Glutamatergic neuron (in vitro differentiated cells): ENCODE measurements around the gene NRG4. TPM values are rescaled to one million over a fixed set of nuclear protein-coding genes. Genes with fewer than 3 reads are reported as not detected.
"Not testable (repeated sequence)": the region's sequence is repeated elsewhere in the genome, so short reads cannot be mapped to it uniquely, and the experiment has no call there.

Source experiments
- DNase-seq: peaks from one replicate; pipeline ENCODE4 v3.0.0; 2022
- H3K27ac Mint-ChIP-seq: one replicate; pipeline ENCODE4 v1.8.0; 2020; ENCODE audit warnings: mild to moderate bottlenecking, mixed read lengths, inconsistent platforms; ENCODE audit not compliant: unreplicated experiment
- H3K27me3 Mint-ChIP-seq: one replicate; pipeline ENCODE4 v1.8.0; 2020; ENCODE audit warnings: mild to moderate bottlenecking, moderate library complexity, mixed read lengths, inconsistent platforms; ENCODE audit not compliant: unreplicated experiment
- H3K36me3 Mint-ChIP-seq: one replicate; pipeline ENCODE4 v1.8.0; 2020; ENCODE audit warnings: mild to moderate bottlenecking, mixed read lengths, inconsistent platforms; ENCODE audit not compliant: unreplicated experiment
- H3K4me1 Mint-ChIP-seq: one replicate; pipeline ENCODE4 v1.8.0; 2020; ENCODE audit warnings: mild to moderate bottlenecking, low read depth, mixed read lengths, inconsistent platforms; ENCODE audit not compliant: unreplicated experiment
- H3K4me3 Mint-ChIP-seq: one replicate; pipeline ENCODE4 v1.8.0; 2020; ENCODE audit warnings: mild to moderate bottlenecking, mixed read lengths, inconsistent platforms; ENCODE audit not compliant: unreplicated experiment
- H3K9me3 Mint-ChIP-seq: one replicate; pipeline ENCODE4 v1.8.0; 2020; ENCODE audit warnings: mild to moderate bottlenecking, moderate library complexity, mixed read lengths, inconsistent platforms; ENCODE audit not compliant: unreplicated experiment
- total RNA-seq: library from RNA; stranded (reverse); fragmentation: NEBNext Ultra II Directional; extraction: Animal tissue kit (Norgen Biotek cat#: 25700); gene quantifications from one replicate; pipeline ENCODE4 v1.2.1, GENCODE V29; 2021; ENCODE audit not compliant: unreplicated experiment
- TF ChIP-seq, protein P1 (sequence below): fragments of 200-600 bp; sonication (generic); IDR thresholded peaks from one replicate; pipeline ENCODE4 v1.5.0; 2021; ENCODE audit not compliant: partially characterized antibody, unreplicated experiment

Gene NRG4
- total RNA-seq, 1 donor from 2014 or later, result not detected

DNA sequence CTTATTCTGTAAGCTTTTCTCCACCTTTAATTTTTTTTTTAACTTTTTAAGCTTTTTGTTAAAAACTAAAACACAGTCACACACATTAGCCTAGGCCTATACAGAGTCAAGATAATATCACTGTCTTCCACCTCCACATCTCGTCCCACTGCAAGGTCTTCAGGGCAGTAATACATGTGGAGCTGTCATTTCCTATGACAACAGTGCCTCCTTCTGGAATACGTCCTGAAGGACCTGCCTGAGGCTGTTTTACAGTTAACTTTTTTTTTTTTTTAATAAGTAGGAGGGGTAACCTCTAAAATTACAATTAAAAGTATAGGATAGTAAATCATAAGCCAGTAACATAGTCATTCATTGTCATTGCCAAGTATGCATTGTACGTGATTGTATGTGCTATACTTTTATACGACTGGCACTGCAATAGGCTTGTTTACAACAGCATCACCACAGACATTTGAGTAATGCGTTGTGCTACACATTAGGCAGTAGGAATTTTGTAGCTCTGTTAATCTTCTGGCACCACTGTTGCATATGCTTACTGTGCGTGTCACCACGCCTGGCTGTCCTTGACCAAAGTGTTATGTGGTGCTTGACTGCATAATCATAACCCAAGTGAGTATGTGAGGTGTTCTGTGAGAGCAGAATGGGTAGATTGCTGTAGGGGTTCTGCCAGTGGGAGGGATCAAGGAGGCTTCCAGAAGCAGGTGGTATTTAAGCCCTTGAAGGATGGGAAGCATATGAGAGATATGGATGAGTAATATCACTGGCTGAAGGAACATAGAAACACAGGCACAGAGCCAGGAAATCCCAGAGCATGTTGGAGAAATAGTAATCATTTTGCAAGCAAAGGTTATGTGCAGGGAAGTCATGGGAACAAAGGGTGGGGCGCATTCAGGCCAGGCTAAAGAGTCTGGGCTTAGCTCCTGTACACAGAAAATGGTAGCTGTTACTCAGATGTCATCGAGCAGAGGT, 90.2 kb downstream of the NRG4 start:
- Mint-ChIP-seq H3K4me3 (no peak overlapping the region), H3K9me3 (peaks cover 2% of the 10 kb centered on the region), H3K27ac (no peak overlapping the region), H3K27me3 (peaks cover 3% of the 10 kb centered on the region), H3K4me1 (peaks cover 4% of the 10 kb centered on the region), H3K36me3 (no peaks in the 10 kb centered on the region)
- TF ChIP-seq, protein P1, sequence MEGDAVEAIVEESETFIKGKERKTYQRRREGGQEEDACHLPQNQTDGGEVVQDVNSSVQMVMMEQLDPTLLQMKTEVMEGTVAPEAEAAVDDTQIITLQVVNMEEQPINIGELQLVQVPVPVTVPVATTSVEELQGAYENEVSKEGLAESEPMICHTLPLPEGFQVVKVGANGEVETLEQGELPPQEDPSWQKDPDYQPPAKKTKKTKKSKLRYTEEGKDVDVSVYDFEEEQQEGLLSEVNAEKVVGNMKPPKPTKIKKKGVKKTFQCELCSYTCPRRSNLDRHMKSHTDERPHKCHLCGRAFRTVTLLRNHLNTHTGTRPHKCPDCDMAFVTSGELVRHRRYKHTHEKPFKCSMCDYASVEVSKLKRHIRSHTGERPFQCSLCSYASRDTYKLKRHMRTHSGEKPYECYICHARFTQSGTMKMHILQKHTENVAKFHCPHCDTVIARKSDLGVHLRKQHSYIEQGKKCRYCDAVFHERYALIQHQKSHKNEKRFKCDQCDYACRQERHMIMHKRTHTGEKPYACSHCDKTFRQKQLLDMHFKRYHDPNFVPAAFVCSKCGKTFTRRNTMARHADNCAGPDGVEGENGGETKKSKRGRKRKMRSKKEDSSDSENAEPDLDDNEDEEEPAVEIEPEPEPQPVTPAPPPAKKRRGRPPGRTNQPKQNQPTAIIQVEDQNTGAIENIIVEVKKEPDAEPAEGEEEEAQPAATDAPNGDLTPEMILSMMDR, result no peak
- DNase-seq, result peak; percentile 26

DNA sequence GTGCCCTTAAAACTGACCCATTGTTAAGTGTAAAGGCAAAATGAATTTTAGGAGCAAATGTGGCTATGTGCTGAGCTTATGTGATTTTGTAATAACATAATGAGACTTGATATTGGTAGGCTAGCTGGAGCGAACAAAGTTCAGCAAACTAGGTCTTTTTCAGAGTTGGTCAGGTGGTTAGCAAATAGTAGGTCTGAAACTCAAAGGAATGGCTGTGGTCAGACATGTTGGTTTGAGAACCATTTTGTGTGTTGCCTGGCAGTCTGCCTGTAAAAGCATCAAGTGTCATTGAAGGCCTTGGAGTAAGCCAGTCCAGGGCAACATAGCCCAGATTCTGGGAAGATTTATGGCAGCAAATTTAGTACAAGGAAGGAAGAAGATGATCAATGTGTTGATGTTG, 92.1 kb downstream of the NRG4 start:
- no peak for DNase-seq
- Mint-ChIP-seq H3K9me3 (peaks cover 2% of the 10 kb centered on the region), H3K4me3 (no peak overlapping the region), H3K27me3 (peaks cover 3% of the 10 kb centered on the region), H3K36me3 (no peaks in the 10 kb centered on the region), H3K4me1 (no peaks in the 10 kb centered on the region), H3K27ac (no peak overlapping the region)
- TF ChIP-seq, protein P1, result no peak

DNA sequence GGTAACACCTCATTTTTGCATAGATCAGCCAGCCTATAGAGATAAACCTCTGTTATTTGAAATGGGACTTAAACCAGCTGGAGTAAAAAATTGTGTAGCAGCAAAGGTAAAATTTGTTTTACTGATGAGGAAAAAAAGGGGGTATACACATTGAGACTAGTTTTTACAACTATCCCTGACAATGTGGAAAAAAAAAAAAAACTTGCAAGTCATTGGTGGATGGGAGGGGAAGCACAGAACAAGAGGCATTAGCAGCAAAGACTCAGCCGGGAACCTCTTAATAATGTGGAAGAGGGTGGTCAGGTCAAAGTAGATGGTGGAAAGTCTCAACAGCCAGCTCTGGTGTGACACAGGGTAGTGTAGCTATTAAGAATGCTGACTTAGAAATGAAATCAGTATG, 94.1 kb downstream of the NRG4 start:
- TF ChIP-seq, protein P1, result no peak
- no peak overlapping the region for H3K27ac Mint-ChIP-seq
- H3K27me3 Mint-ChIP-seq, result no peaks in the 10 kb centered on the region
- peaks cover under 1% of the 10 kb centered on the region for H3K36me3 Mint-ChIP-seq
- DNase-seq, result no peak
- no peak overlapping the region for H3K4me3 Mint-ChIP-seq
- H3K9me3 Mint-ChIP-seq, result no peaks in the 10 kb centered on the region
- no peaks in the 10 kb centered on the region for H3K4me1 Mint-ChIP-seq

DNA sequence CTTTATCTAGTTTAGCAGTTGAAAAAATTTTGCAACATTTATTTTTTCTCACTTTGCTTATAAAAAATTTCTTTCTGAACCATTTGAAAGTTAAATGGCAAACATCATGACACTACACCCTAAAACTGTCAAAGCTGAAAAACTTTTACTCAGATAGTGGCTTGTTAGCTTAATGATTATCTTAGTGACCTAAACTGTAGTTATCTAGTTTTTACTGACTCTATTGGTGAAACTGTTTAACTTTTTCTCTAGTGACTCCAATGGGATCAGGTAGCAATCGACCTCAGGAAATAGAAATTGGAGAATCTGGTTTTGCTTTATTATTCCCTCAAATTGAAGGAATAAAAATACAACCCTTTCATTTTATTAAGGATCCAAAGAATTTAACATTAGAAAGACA, 95.2 kb downstream of the NRG4 start:
- no peak for DNase-seq
- Mint-ChIP-seq H3K9me3 (peaks cover 2% of the 10 kb centered on the region), H3K27me3 (no peaks in the 10 kb centered on the region), H3K27ac (no peak overlapping the region), H3K4me1 (no peaks in the 10 kb centered on the region), H3K4me3 (no peak overlapping the region), H3K36me3 (peaks cover 12% of the 10 kb centered on the region)
- TF ChIP-seq, protein P1, result no peak

DNA sequence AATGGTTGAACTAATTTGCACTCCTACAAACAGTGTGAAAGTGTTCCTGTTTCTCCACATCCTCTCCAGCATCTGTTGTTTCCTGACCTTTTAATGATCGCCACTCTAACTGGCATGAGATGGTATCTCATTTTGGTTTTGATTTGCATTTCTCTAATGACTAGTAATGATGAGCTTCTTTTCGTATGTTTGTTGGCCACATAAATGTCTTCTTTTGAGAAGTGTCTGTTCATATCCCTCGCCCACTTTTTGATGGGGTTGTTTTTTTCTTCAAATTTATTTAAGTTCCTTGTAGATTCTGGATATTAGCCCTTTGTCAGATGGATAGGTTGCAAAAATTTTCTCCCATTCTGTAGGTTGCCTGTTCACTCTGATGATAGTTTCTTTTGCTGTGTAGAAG, 101.9 kb downstream of the NRG4 start:
- DNase-seq, H3K27ac Mint-ChIP-seq, H3K9me3 Mint-ChIP-seq, H3K4me1 Mint-ChIP-seq, H3K27me3 Mint-ChIP-seq, H3K4me3 Mint-ChIP-seq: not testable (repeated sequence)
- H3K36me3 Mint-ChIP-seq, result peaks cover 34% of the 10 kb centered on the region
